Body of pancreas (tissue), 4 donors: ENCODE data around the gene P2RY8. TPM values are rescaled to one million over a fixed set of nuclear protein-coding genes. Genes with fewer than 3 reads are reported as not detected.

ENCODE experiments used
- ATAC-seq: fragments of 150-250 bp; one replicate; pipeline ENCODE4 v1.9.1; 2016
- DNase-seq, 4 donors: peaks; one replicate each; pipeline ENCODE4 v3.0.0-alpha.2; 2019
- H3K27ac ChIP-seq, 4 donors: fragments of 200-600 bp; sonication (generic); 1 replicate in 3 of 4; 2 replicates in 1 of 4; pipeline versions ENCODE4 v1.5.1 to v1.6.1; 2016 to 2019; ENCODE audit warnings: mild to moderate bottlenecking in 1 of 4, mixed read lengths in 1 of 4, moderate library complexity in 1 of 4
- H3K27me3 ChIP-seq, 2 donors: fragments of 200-600 bp; sonication (generic); one replicate each; pipeline ENCODE4 v1.6.0; 2016; ENCODE audit warnings: mild to moderate bottlenecking in 1 of 2
- H3K36me3 ChIP-seq, 2 donors: fragments of 200-600 bp; sonication (generic); replicated peaks in 1 of 2; 2 replicates each; pipeline ENCODE4 v1.5.1; 2016; ENCODE audit warnings: low read depth in 2 of 2; ENCODE audit not compliant: insufficient read depth in 1 of 2
- H3K4me1 ChIP-seq: fragments of 200-600 bp; sonication (generic); one replicate; pipeline ENCODE4 v1.6.0; 2016
- H3K4me3 ChIP-seq, 2 donors: fragments of 200-600 bp; sonication (generic); 1 replicate in 1 of 2; 2 replicates in 1 of 2; pipeline ENCODE4 v1.5.1; 2016 to 2019
- H3K9me3 ChIP-seq, 3 donors: fragments of 200-600 bp; sonication (generic); 1 replicate in 2 of 3; 2 replicates in 1 of 3; pipeline ENCODE4 v1.5.1; 2016
- POLR2A ChIP-seq, 3 donors: fragments of 450-650 bp; IDR thresholded peaks; one replicate each; pipeline ENCODE4 v1.6.1; 2016; ENCODE audit warnings: antibody characterized with exemption in 3 of 3, mild to moderate bottlenecking in 2 of 3
- WGBS, 2 donors: methylation state at CpG; one replicate each; pipeline ENCODE4 v1.1.5; 2017; 5-methylcytosine and 5-hydroxymethylcytosine counted together
- intact Hi-C: fragments of 100-400 bp; cut with DNase I; formaldehyde crosslinking; loops from one replicate; pipeline ENCODE4 v1.15.1; 2023
- total RNA-seq, 2 donors: library from RNA; depleted of rRNA; stranded (reverse); fragments of >200 nt; gene quantifications; one replicate each; pipeline ENCODE4 v1.1.0, GENCODE V29; 2016
- TF ChIP-seq, protein P1 (sequence below), 7 experiments: fragments of 450-650 bp in 4 of 7; fragments of 200-600 bp in 3 of 7; sonication (generic) in 3 of 7; IDR thresholded peaks; one replicate each; pipeline ENCODE4 v1.5.1; 2016 to 2019; ENCODE audit warnings: antibody characterized with exemption in 7 of 7

P2RY8 gene
- total RNA-seq, 2 donors from 2014 or later = 0.66 to 0.78 TPM

DNA sequence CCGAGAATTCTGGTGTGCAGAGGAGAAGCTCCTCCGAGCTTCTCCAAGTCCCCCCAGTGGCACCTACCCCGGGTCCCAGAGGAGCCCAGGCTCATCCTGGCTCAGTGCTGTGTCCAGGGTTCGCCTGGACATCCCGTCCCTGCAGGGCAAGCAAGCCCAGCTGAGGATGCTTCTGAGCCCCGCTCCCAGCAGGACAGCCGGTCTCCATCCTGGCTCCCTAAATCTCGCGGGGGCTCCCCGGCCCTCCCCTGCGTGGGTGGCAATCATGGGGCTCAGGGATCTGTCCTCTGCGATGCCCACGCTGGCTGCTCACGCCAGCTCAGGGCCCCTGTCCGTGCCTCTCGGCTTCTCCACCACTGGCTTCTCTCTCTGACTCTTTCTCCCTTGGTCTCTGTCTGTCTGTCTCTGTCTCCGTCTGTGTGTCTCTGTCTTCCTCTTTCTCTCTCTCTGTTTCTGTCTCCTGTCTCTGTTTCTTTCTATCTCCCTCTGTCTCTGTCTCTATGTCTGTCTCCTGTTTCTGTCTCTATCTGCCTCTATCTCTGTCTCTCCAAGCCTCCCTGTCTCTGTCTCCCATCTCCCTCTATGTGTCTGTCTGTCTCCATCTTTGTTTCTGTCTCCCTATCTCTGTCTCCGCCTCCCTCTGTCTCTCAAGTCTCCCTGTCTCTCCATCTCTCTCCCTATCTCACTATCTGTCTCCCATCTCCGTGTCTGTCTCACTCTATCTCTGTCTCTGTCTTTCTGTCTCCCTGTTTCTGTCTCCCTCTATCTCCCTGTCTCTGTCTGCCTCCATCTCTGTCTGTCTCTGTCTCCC lies 117.2 kb downstream of the P2RY8 start:
- no peak overlapping the region for H3K27ac ChIP-seq
- no peak for TF ChIP-seq POLR2A (IDR thresholded peaks at IDR 0.05)
- TF ChIP-seq, protein P1, sequence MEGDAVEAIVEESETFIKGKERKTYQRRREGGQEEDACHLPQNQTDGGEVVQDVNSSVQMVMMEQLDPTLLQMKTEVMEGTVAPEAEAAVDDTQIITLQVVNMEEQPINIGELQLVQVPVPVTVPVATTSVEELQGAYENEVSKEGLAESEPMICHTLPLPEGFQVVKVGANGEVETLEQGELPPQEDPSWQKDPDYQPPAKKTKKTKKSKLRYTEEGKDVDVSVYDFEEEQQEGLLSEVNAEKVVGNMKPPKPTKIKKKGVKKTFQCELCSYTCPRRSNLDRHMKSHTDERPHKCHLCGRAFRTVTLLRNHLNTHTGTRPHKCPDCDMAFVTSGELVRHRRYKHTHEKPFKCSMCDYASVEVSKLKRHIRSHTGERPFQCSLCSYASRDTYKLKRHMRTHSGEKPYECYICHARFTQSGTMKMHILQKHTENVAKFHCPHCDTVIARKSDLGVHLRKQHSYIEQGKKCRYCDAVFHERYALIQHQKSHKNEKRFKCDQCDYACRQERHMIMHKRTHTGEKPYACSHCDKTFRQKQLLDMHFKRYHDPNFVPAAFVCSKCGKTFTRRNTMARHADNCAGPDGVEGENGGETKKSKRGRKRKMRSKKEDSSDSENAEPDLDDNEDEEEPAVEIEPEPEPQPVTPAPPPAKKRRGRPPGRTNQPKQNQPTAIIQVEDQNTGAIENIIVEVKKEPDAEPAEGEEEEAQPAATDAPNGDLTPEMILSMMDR (IDR thresholded peaks at IDR 0.05) = no peak
- no peaks in the 10 kb centered on the region for H3K4me1 ChIP-seq
- ATAC-seq (no peak), DNase-seq (peak in 1 of 4 donors; percentile 10)
- no peaks in the 10 kb centered on the region for H3K27me3 ChIP-seq
- no peaks in the 10 kb centered on the region for H3K9me3 ChIP-seq
- H3K4me3 ChIP-seq = no peak overlapping the region
- intact Hi-C loops = no loop called here
- 84% methylated on average over 12 to 18 of the region's 19 CpGs for WGBS, 2 donors
- H3K36me3 ChIP-seq = peaks cover 4 to 7% of the 10 kb centered on the region in 2 donors

DNA sequence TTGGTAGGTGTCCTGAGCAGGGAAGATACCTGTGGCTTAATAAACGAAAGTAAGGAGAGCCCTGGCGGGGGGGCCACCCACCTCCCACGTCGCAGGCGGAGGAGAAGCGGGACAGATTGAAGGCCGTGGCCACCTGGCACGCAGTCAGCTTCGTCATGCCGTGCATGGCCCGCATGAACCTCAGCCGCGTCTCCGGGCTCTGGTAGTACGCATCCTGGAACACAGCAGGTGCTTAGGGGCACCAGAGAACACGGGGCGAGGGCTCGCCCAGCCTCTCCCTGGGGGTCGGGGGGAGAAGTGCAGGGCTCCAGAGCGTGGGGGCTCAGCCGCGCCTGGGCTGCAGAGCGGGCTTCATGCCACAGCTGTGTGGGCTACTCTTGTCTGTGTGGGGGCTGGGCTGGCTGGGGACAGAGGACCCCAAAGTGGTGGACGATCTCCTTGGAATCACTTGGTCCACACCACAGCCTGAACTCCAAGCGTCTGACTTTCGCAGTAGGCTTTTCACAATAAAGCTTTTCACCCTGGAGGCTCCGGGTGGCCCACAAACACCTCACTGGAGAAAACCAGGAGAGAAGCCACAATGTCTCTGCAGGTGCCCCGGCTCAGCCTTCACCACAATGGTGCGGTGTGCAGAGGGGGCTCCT lies 118.0 kb downstream of the P2RY8 start:
- H3K9me3 ChIP-seq = no peaks in the 10 kb centered on the region
- DNase-seq = peak in 1 of 4 donors; percentile 15
- no peaks in the 10 kb centered on the region for H3K4me1 ChIP-seq
- ATAC-seq = no peak
- intact Hi-C loops = no loop called here
- H3K27ac ChIP-seq = no peak overlapping the region
- no peaks in the 10 kb centered on the region for H3K27me3 ChIP-seq
- peaks cover 4 to 7% of the 10 kb centered on the region in 2 donors for H3K36me3 ChIP-seq
- 89 to 93% methylated on average over 7 to 28 of the region's 29 CpGs for WGBS, 2 donors
- TF ChIP-seq, protein P1 (IDR thresholded peaks at IDR 0.05) = no peak
- no peak for TF ChIP-seq POLR2A (IDR thresholded peaks at IDR 0.05)
- H3K4me3 ChIP-seq = no peak overlapping the region

DNA sequence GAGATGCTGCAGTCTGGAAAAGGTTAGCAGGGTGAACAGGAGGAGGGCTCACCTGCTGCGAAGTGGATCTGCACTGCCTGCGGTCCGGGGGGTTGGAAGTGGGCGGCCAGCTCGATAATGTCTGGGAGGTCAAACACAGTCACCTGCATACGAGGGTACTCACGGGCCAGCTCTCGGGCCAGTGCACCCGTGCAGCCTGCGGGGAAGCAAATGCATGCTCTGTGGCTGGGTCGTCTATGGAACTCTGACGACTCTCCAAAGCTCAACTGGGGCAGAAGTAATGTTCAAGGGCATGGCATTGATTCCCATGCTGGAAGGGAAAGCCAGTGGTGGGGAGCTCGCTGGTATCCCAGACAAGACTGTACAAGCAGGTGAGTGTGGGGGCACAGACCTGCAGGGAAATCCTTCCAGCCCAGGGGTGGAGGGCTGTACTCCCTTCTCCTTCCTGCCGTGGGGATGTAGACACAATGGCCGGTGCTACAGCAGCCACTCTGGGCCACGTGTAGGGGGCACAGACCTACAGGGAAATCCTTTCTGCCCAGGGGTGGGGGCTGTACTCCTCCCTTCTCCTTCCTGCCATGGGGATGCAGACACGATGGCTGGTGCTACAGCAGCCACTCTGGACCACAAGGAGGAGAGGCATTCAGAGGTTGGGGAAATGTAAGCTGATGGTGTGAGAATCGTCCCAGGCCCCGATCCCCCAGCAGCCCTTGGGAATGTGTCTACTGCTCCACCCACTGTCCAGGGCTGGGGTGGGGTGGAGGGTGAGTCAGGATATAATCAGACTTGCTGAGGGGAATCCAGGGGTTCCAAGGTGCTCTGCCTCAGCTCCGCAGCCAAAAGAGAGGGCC lies 118.8 kb downstream of the P2RY8 start:
- ATAC-seq (no peak), DNase-seq (peak in 1 of 4 donors; percentile 8)
- peaks cover 4 to 10% of the 10 kb centered on the region in 2 donors for H3K36me3 ChIP-seq
- no peaks in the 10 kb centered on the region for H3K9me3 ChIP-seq
- H3K4me1 ChIP-seq = no peaks in the 10 kb centered on the region
- no peak for TF ChIP-seq POLR2A (IDR thresholded peaks at IDR 0.05)
- TF ChIP-seq, protein P1 (IDR thresholded peaks at IDR 0.05) = no peak
- no peaks in the 10 kb centered on the region for H3K27me3 ChIP-seq
- intact Hi-C loops = no loop called here
- no peak overlapping the region for H3K4me3 ChIP-seq
- no peak overlapping the region for H3K27ac ChIP-seq
- WGBS, 2 donors = 88 to 98% methylated on average over 13 to 20 of the region's 20 CpGs

DNA sequence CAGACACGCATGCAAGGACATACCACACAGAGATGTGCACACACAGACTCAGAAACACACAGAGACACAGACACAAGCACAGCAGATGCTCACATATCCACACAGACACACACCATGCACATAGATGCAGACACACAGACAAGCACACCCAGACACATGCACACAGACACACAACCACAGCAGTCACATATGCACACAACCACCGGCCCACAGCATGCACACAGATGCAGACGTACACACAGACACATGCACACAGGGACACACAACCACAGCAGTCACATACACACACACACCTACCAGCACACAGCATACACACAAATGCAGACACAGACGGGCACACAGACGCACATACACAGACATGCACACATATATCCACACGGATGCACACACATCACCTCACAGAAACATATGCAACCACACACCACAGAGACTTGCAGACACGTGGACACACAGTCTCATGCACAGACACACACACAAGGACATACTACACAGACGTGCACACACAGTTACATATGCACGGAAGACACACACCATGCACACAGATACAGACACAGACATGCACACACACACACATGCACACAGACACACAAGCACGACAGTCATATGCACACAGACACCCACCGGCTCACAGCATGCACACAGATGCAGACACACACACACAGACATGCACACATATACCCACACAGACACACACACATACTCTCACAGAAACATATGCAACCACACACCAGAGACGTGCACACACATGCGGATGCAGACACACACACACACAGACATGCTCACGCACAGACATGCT lies 119.8 kb downstream of the P2RY8 start:
- H3K9me3 ChIP-seq = no peaks in the 10 kb centered on the region
- no peak overlapping the region for H3K27ac ChIP-seq
- H3K36me3 ChIP-seq = peaks cover 4 to 9% of the 10 kb centered on the region in 2 donors
- H3K4me3 ChIP-seq = no peak overlapping the region
- intact Hi-C loops = no loop called here
- TF ChIP-seq, protein P1 (IDR thresholded peaks at IDR 0.05) = no peak
- TF ChIP-seq POLR2A (IDR thresholded peaks at IDR 0.05) = peak in 1 of 3 donors; percentile 9
- H3K27me3 ChIP-seq = no peaks in the 10 kb centered on the region
- ATAC-seq = no peak
- peak in 1 of 4 donors; percentile 6 for DNase-seq
- no peaks in the 10 kb centered on the region for H3K4me1 ChIP-seq
- whole genome bisulfite sequencing, 2 donors = 71 to 72% methylated on average over 10 to 14 of the region's 14 CpGs
